ENCODE measurements around the gene DNAH11. TPM values are rescaled to one million over a fixed set of nuclear protein-coding genes. Genes with fewer than 3 reads are reported as not detected.
A peak's percentile ranks its signal among the peaks of the same experiment; 100 is the strongest.
"Not testable (repeated sequence)": the region's sequence is repeated elsewhere in the genome, so short reads cannot be mapped to it uniquely, and the experiment has no call there.

DNAH11 gene
- polyA plus RNA-seq, 6 donors from 2014 or later = 0.40 to 1.1 (median 0.72) TPM; not detected in 1

GRCh38 chr7:21927693-21928092, 384.9 kb downstream of the DNAH11 start:
- H3K27ac Mint-ChIP-seq = peak overlapping the region in 3 of 6 donors; percentile 37 to 79 (median 79)

GRCh38 chr7:21933293-21933692, 390.5 kb downstream of the DNAH11 start:
- ATAC-seq (ENCODE audit: low read depth in 2 of 2); H3K27me3 Mint-ChIP-seq; DNase-seq: not testable (repeated sequence)
- H3K36me3 Mint-ChIP-seq = peaks cover 49 to 52% of the 10 kb centered on the region in 2 donors
- peak overlapping the region; percentile 10 to 93 (median 65) for H3K27ac Mint-ChIP-seq
- peak overlapping the region in 3 of 8 donors; percentile 9 to 73 (median 37) for H3K4me3 Mint-ChIP-seq
- peaks cover 69 to 94% (median 93%) of the 10 kb centered on the region in 3 donors for H3K4me1 Mint-ChIP-seq
- H3K9me3 Mint-ChIP-seq = peaks cover 9 to 38% (median 19%) of the 10 kb centered on the region in 7 donors

More at GRCh38 chr7:21927693-21928092, 384.9 kb downstream of the DNAH11 start:
- Mint-ChIP-seq H3K9me3 (peaks cover 2 to 21% (median 12%) of the 10 kb centered on the region in 7 donors), H3K36me3 (peaks cover 20 to 37% of the 10 kb centered on the region in 2 donors), H3K4me3 (peak overlapping the region in 2 of 8 donors; percentile 15 to 49), H3K27me3 (no peaks in the 10 kb centered on the region), H3K4me1 (peaks cover 68 to 93% (median 88%) of the 10 kb centered on the region in 3 donors)
- ATAC-seq (ENCODE audit: low read depth in 2 of 2) (no peak), DNase-seq (no peak)

DNA sequence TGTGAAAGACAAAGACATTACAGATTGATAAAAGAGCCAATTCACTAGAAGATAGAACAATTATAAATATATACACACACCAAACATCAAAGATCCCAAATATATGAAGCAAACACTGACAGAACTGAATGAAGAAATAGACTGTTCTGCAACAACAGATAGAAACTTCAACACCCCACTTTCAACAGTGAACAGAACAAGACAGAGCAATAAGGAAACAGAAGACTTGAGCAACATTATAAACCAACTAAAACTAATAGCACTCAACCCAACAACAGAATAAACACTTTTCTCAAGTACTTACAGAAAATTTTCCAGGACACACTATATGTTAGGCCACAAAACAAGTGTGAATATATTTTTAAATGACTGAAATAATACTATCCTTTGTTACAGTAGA, 392.0 kb downstream of the DNAH11 start:
- Mint-ChIP-seq H3K4me3 (peak overlapping the region in 7 of 8 donors; percentile 18 to 78 (median 65)), H3K27me3 (no peaks in the 10 kb centered on the region), H3K4me1 (peaks cover 67 to 94% (median 94%) of the 10 kb centered on the region in 3 donors), H3K36me3 (peaks cover 37 to 50% of the 10 kb centered on the region in 2 donors), H3K9me3 (peaks cover 4 to 30% (median 11%) of the 10 kb centered on the region in 7 donors), H3K27ac (peak overlapping the region; percentile 34 to 92 (median 85))
- ATAC-seq (ENCODE audit: low read depth in 2 of 2) (no peak), DNase-seq (no peak)

DNA sequence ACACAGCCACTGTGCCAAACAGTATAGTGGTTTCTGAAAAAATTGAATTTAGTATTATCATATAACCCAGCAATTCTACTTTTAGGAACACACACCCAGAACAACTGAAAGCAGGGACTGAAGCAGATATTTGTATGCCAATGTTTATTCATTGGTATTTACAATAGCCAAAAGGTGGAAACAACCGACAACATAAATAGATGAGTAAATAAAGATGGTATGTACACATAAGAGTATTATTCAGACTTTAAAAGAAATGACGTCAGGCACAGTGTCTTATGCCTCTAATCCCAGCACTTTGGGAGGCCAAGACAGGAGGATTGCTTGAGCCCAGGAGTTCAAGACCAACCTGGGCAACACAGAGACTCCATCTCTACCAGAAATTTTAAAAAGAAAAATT, 395.6 kb downstream of the DNAH11 start:
- Mint-ChIP-seq H3K27me3 (no peaks in the 10 kb centered on the region), H3K36me3 (peaks cover 29 to 44% of the 10 kb centered on the region in 2 donors), H3K27ac (peak overlapping the region; percentile 93 to 99 (median 96)), H3K4me1 (peaks cover 78 to 98% (median 95%) of the 10 kb centered on the region in 3 donors), H3K9me3 (peaks cover 4 to 16% (median 6%) of the 10 kb centered on the region in 7 donors), H3K4me3 (peak overlapping the region in 7 of 8 donors; percentile 30 to 97 (median 56))
- DNase-seq (no peak), ATAC-seq (ENCODE audit: low read depth in 2 of 2) (no peak)

DNA sequence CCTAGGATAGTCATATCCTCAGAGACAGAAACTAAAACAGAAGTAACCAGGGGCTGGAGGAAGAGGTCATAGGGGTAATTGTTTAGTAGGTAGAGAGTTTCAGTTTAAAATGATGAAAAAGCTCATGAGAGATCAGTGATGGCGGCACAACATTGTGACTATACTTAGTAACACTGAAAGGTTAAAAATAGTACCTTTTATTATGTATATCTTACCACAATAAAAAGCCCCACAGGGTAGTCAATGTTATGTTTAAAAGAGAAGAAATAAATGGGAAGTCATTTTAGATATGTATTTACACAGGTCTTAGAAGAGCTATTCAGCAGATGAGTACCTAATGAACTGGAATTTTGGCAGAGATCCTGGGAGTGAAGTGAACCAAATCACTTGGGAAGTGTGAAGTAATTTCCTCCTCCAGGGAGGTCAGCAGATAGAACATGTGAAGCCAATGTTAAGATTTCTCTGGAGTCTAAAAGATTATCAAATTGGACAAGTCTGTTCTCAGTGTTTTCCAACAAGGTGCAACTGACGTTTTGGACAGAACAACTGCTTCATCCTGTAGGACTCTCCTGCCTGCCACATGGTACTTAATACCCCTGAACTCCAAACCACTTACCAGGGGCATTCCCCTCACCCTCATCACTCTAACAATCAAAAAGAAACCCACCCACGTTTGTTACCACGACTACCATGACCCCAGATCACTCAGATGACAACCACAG, 396.5 kb downstream of the DNAH11 start:
- peaks cover 23 to 35% of the 10 kb centered on the region in 2 donors for H3K36me3 Mint-ChIP-seq
- H3K4me1 Mint-ChIP-seq = peaks cover 75 to 95% (median 90%) of the 10 kb centered on the region in 3 donors
- H3K27ac Mint-ChIP-seq = peak overlapping the region; percentile 93 to 99 (median 96)
- no peaks in the 10 kb centered on the region for H3K27me3 Mint-ChIP-seq
- peak overlapping the region; percentile 30 to 97 (median 60) for H3K4me3 Mint-ChIP-seq
- H3K9me3 Mint-ChIP-seq = peaks cover 4 to 13% (median 6%) of the 10 kb centered on the region in 7 donors
- ATAC-seq (ENCODE audit: low read depth in 2 of 2) = peak; percentile 69 to 72
- DNase-seq = peak; percentile 68

DNA sequence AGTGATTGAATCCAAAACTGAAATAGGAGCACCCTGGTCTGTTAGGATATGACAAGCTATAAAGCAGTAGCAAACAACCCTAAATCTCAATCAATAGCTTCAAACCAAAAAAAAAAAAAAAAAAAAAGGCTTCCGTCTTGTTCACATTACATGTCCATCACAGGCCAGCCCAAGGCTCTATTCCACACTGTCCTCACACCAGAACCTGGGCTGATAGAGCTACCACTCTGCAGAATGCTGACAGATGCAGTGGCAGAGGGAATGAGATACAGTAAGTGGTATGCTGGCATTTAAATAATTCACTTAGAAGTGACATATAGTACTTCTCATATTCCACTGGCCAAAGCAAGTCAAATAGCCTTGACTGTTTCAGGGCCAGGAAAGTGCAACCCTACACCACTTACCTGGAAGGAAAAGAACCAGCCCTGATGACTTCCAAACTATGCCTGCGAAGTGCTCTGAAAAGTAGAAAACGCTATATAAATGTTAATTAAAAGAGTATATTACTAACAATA, 397.1 kb downstream of the DNAH11 start:
- Mint-ChIP-seq H3K36me3 (peaks cover 17 to 29% of the 10 kb centered on the region in 2 donors), H3K4me1 (peaks cover 69 to 92% (median 88%) of the 10 kb centered on the region in 3 donors), H3K4me3 (peak overlapping the region; percentile 30 to 97 (median 60)), H3K27ac (peak overlapping the region; percentile 93 to 99 (median 96)), H3K27me3 (no peaks in the 10 kb centered on the region), H3K9me3 (peaks cover under 1 to 6% (median 5%) of the 10 kb centered on the region in 7 donors)
- DNase-seq (no peak), ATAC-seq (ENCODE audit: low read depth in 2 of 2) (no peak)

GRCh38 chr7:21941611-21942141, 398.8 kb downstream of the DNAH11 start:
- peak overlapping the region; percentile 93 to 100 (median 97) for H3K27ac Mint-ChIP-seq
- H3K36me3 Mint-ChIP-seq = peaks cover 3 to 15% of the 10 kb centered on the region in 2 donors
- H3K9me3 Mint-ChIP-seq = no peaks in the 10 kb centered on the region
- ATAC-seq (ENCODE audit: low read depth in 2 of 2) (peak; percentile 26), DNase-seq (peak; percentile 72)
- H3K27me3 Mint-ChIP-seq = no peaks in the 10 kb centered on the region
- H3K4me3 Mint-ChIP-seq = peak overlapping the region; percentile 69 to 97 (median 90)
- peaks cover 57 to 88% (median 83%) of the 10 kb centered on the region in 3 donors for H3K4me1 Mint-ChIP-seq

DNA sequence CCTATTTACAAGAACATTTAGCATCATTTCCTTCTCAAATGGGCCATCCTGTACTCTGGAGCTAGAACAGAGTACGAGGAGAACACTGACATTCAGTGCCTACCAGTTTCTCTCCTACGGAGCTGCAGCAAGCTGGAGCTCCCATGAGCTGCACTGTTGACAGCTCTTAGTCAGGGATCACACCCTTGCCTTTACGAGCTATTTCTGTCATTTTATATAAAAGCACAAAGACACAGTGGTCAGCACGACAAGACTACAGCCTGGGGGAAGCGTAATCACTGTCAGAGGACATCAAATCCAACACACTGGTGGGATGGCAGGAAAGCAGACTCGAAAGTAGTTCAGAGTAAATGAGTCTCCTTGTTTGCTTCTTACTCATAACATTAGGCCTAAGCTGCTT, 400.1 kb downstream of the DNAH11 start:
- Mint-ChIP-seq H3K4me3 (peak overlapping the region; percentile 77 to 99 (median 95)), H3K9me3 (peaks cover 0 to 3% (median 0%) of the 10 kb centered on the region in 7 donors), H3K27me3 (no peaks in the 10 kb centered on the region), H3K4me1 (peaks cover 64 to 88% (median 84%) of the 10 kb centered on the region in 3 donors), H3K27ac (peak overlapping the region; percentile 71 to 100 (median 97)), H3K36me3 (peaks cover 0 to 11% of the 10 kb centered on the region in 2 donors)
- DNase-seq = no peak
- ATAC-seq (ENCODE audit: low read depth in 2 of 2) = no peak

- no peak for ATAC-seq (ENCODE audit: low read depth in 2 of 2)
- Mint-ChIP-seq H3K36me3 (peaks cover 0 to 6% of the 10 kb centered on the region in 2 donors), H3K4me1 (peaks cover 64 to 88% (median 84%) of the 10 kb centered on the region in 3 donors), H3K27ac (peak overlapping the region; percentile 71 to 100 (median 98)), H3K9me3 (peaks cover 0 to 3% (median 0%) of the 10 kb centered on the region in 7 donors), H3K4me3 (peak overlapping the region; percentile 77 to 99 (median 95)), H3K27me3 (no peaks in the 10 kb centered on the region)
- DNase-seq = no peak
Measured at GRCh38 chr7:21943436-21943835, 400.6 kb downstream of the DNAH11 start.

DNA sequence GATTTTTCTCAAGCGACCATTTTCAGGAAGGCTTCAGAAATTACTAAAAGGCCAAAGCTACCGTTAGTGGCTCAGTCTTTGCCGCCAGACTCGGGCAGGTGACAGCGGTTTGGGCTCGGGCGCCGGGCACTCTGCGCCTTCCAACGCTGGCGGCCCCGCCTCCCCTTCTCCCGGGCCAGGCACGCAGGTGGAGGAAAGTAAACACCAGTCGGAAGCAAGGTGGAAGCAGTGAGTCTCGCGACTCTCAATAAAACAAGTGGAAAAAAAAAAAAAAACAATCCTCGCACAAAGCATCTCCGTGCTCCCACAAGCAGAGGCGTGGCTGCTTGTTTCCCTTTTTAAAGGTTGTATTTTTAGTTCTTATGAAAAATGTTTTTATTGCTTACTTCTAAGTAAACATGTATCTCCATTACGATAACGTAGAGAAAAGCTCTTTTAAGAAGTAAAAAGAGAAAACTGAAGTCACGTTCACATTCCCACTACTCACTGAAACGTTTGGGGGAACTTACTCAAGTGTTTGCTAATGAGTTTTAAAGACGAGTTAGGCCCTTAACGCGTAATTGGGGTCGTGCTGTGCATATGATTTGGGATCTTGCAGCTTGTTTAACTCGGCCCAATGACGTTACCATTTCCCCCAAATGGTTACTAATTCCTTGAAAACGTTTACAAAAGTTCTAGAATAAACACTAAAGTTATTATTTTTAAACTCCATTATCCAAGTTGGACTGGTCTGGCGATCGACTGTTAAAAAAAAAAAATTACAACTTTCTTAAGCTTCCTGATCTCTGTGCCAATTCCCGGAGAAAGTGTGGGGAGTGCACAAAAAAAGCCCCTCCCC, 402.0 kb downstream of the DNAH11 start:
- Mint-ChIP-seq H3K27me3 (no peaks in the 10 kb centered on the region), H3K4me3 (peak overlapping the region; percentile 92 to 99 (median 97)), H3K4me1 (peaks cover 61 to 87% (median 81%) of the 10 kb centered on the region in 3 donors), H3K9me3 (peaks cover 0 to 3% (median 0%) of the 10 kb centered on the region in 7 donors), H3K36me3 (no peaks in the 10 kb centered on the region), H3K27ac (peak overlapping the region; percentile 97 to 100 (median 100))
- DNase-seq = peak; percentile 60
- peak; percentile 21 to 23 for ATAC-seq (ENCODE audit: low read depth in 2 of 2)

DNA sequence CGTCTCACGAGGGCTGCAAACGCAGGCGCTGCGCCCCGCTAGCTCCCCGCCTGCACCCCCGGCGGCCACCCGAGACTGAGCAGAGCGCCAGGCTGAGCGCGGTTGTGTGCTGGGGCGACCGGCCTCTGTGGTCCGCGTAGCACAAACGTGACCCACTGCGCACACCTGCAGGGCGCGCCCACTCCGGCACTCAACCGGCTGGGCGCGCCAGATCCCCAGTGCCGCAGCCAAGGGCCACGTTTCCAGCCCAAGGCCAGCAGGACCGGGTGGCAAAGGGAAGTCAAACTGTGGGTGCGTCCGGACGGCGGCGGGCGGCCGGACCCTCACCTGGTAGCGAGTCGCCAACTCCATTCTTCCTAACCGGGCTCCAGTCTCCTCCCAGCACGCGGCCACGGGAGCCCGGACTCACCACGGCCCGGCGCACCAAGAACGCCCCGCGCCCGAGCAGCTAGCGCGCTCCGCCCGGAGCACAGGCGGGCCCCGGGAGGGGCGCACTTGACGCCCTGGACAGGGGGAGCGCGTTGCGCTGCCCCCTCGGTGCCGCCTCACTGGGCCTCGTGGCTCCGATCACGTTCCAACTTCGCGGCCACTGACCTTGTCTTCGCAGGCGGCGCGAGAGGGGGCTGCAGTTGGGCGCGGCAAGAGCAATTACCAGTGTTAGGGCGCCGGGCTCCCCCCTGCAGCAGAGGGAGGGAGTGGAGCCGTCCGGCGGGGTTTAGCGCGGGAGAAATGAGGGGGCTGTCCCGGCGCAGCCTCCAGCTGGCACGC, 402.8 kb downstream of the DNAH11 start, which contains the start of gene CDCA7L:
CDCA7L (minus strand) TSS at position 446 of the 768 bp plus-strand sequence; CDS start at position 351, 95 bp downstream.
- no peaks in the 10 kb centered on the region for H3K27me3 Mint-ChIP-seq
- H3K4me3 Mint-ChIP-seq = peak within 1 kb of the TSS; percentile 92 to 99 (median 97)
- ATAC-seq (ENCODE audit: low read depth in 2 of 2) (peak; percentile 79 to 83), DNase-seq (peak; percentile 96)
- H3K27ac Mint-ChIP-seq = peak within 1 kb of the TSS; percentile 97 to 100 (median 100)
- peaks cover 0 to 3% (median 0%) of the 10 kb centered on the region in 7 donors for H3K9me3 Mint-ChIP-seq
- no peaks in the 10 kb centered on the region for H3K36me3 Mint-ChIP-seq
- peaks cover 53 to 79% (median 73%) of the 10 kb centered on the region in 3 donors for H3K4me1 Mint-ChIP-seq
